Tibial nerve (tissue), 4 donors: ENCODE results near the gene TRIM65. TPM values are rescaled to one million over a fixed set of nuclear protein-coding genes. Genes with fewer than 3 reads are reported as not detected.
"Not testable (repeated sequence)": the region's sequence is repeated elsewhere in the genome, so short reads cannot be mapped to it uniquely, and the experiment has no call there.

Experiments used
- DNase-seq, 2 donors: peaks; one replicate each; pipeline ENCODE4 v3.0.0-alpha.2; 2019; ENCODE audit warnings: low spot score in 2 of 2
- H3K27ac ChIP-seq, 4 donors: fragments of 200-600 bp; sonication (generic) in 3 of 4; one replicate each; pipeline ENCODE4 v1.5.1; 2017 to 2019; ENCODE audit warnings: mild to moderate bottlenecking in 1 of 4
- H3K27me3 ChIP-seq, 2 donors: fragments of 200-600 bp; sonication (generic) in 1 of 2; one replicate each; pipeline versions ENCODE4 v1.5.1 to v1.6.0; 2017 to 2019
- H3K36me3 ChIP-seq, 3 donors: fragments of 200-600 bp; sonication (generic); one replicate each; pipeline ENCODE4 v1.5.1; 2018 to 2019
- H3K4me1 ChIP-seq, 4 donors: fragments of 200-600 bp; sonication (generic) in 3 of 4; one replicate each; pipeline ENCODE4 v1.5.1; 2017 to 2019
- H3K4me3 ChIP-seq, 4 donors: fragments of 200-600 bp; sonication (generic) in 3 of 4; one replicate each; pipeline ENCODE4 v1.5.1; 2017 to 2019; ENCODE audit warnings: mild to moderate bottlenecking in 1 of 4, moderate library complexity in 1 of 4
- H3K9me3 ChIP-seq, 4 donors: fragments of 200-600 bp; sonication (generic) in 3 of 4; one replicate each; pipeline ENCODE4 v1.5.1; 2017 to 2019
- EP300 ChIP-seq, 2 donors: sonication (generic); formaldehyde crosslinking; IDR thresholded peaks; one replicate each; pipeline ENCODE4 v1.6.1; 2017; ENCODE audit warnings: antibody characterized with exemption in 2 of 2, mild to moderate bottlenecking in 1 of 2
- POLR2A ChIP-seq, 2 donors: fragments of 450-650 bp; IDR thresholded peaks; one replicate each; pipeline ENCODE4 v1.6.1; 2017; ENCODE audit warnings: antibody characterized with exemption in 2 of 2, mild to moderate bottlenecking in 2 of 2, moderate library complexity in 2 of 2
- WGBS, 2 donors: methylation state at CpG; one replicate each; pipeline ENCODE4 v1.1.5; 2018; 5-methylcytosine and 5-hydroxymethylcytosine counted together
- total RNA-seq, 4 donors: library from RNA; depleted of rRNA; stranded (reverse); fragments of >200 nt; gene quantifications; one replicate each; pipeline ENCODE4 v1.1.0, GENCODE V29; 2016
- TF ChIP-seq, protein P1 (sequence below), 5 experiments: fragments of 200-600 bp in 3 of 5; fragments of 450-650 bp in 2 of 5; sonication (generic) in 3 of 5; IDR thresholded peaks; one replicate each; pipeline ENCODE4 v1.5.1; 2016 to 2019; ENCODE audit warnings: antibody characterized with exemption in 5 of 5, mild to moderate bottlenecking in 3 of 5, moderate library complexity in 2 of 5

The TRIM65 gene
- total RNA-seq, 4 donors from 2014 or later, result 40.2 to 68.1 (median 41.5) TPM

DNA sequence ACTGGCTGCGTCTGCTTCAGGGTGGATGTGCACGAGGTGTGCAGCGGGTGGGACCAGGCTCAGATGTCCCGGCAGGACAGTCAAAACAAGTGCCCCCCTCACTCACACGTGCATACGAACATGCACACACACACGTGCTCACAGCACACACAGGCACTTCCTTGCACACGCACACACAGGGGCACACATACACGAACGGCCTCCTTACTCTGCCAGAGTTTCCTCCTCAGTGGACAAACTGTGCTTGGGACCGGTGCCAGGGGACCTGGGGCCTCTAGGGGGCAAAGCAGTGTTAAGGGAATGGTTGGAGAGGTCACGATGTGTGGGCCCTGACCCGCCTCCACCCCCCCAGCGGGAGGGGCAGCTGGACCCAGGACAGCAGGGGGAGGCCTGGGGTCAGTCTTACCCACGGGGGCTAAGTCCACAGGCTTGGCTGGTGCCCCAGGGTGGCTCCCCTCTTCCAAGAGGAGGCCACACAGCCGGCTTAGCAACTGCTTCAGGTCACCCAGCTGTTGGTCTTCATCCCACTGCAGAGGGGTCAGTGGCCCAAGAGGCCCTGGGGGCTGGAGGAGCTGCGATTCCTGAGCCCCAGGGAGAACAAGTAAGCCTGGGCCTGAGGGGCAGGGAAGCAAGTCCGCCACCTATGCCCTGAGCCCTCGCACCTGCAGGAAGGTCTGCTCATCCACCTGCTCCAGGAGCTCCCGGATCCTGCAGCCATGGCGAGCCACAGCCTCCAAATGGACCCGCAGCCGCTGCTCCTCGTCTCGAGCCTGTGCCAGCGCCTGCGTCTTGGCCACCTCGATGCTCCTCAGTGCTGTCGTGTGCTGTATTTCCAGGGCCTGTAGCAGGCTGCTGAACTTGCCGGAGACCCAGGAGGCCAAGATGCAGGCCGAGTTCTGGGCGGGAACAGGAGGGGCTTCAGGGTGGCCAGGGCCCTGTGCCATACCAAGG, 4.9 kb downstream of the TRIM65 start:
- Histone ChIP-seq H3K9me3 (no peaks in the 10 kb centered on the region), H3K4me3 (no peak overlapping the region), H3K36me3 (peaks cover 0 to 55% (median 4%) of the 10 kb centered on the region in 3 donors), H3K27ac (peak overlapping the region in 1 of 4 donors; percentile 41), H3K27me3 (no peaks in the 10 kb centered on the region), H3K4me1 (peaks cover 0 to 43% (median 21%) of the 10 kb centered on the region in 4 donors)
- no peak for TF ChIP-seq EP300 (IDR thresholded peaks at IDR 0.05)
- TF ChIP-seq, protein P1, sequence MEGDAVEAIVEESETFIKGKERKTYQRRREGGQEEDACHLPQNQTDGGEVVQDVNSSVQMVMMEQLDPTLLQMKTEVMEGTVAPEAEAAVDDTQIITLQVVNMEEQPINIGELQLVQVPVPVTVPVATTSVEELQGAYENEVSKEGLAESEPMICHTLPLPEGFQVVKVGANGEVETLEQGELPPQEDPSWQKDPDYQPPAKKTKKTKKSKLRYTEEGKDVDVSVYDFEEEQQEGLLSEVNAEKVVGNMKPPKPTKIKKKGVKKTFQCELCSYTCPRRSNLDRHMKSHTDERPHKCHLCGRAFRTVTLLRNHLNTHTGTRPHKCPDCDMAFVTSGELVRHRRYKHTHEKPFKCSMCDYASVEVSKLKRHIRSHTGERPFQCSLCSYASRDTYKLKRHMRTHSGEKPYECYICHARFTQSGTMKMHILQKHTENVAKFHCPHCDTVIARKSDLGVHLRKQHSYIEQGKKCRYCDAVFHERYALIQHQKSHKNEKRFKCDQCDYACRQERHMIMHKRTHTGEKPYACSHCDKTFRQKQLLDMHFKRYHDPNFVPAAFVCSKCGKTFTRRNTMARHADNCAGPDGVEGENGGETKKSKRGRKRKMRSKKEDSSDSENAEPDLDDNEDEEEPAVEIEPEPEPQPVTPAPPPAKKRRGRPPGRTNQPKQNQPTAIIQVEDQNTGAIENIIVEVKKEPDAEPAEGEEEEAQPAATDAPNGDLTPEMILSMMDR (IDR thresholded peaks at IDR 0.05), result no peak
- TF ChIP-seq POLR2A (IDR thresholded peaks at IDR 0.05), result no peak
- 73 to 75% methylated on average over 20 to 30 of the region's 32 CpGs for WGBS, 2 donors
- DNase-seq, result no peak

DNA sequence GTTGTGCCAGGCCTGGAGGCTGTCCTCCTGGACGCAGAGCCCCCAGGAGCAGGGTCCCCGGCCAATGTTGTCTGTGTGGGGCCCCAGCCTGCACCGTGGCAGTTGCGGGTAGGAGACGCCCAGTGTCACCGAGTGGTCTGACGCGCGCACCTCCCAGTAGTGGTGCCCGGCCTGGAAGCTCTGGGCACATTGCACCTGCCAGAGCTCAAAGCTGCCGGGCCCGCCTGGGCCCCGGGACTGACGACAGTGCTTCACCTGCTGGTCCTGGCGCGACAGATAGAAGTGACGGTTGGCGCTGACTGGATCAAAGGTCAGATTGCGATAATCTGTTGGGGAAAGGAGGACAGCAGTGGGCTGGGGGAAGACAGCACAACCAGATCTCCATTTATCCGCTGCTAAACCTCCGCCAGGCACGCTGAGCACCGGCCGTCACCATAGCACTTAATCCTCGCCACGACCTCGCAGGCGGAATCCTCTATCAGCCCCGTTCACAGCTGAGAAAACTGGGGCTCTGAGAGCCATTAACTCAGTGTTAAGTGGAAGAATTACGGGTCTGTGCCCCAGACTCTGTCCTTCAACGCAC, 5.6 kb downstream of the TRIM65 start:
- H3K27ac ChIP-seq, result peak overlapping the region in 1 of 4 donors; percentile 41
- DNase-seq, result no peak
- H3K4me1 ChIP-seq, result peaks cover 0 to 42% (median 21%) of the 10 kb centered on the region in 4 donors
- TF ChIP-seq EP300 (IDR thresholded peaks at IDR 0.05) (no peak), POLR2A (IDR thresholded peaks at IDR 0.05) (no peak)
- TF ChIP-seq, protein P1 (IDR thresholded peaks at IDR 0.05), result no peak
- no peak overlapping the region for H3K4me3 ChIP-seq
- H3K9me3 ChIP-seq, result no peaks in the 10 kb centered on the region
- no peaks in the 10 kb centered on the region for H3K27me3 ChIP-seq
- WGBS, 2 donors, result 90 to 93% methylated on average over 23 to 31 of the region's 31 CpGs
- H3K36me3 ChIP-seq, result peaks cover 0 to 55% (median 4%) of the 10 kb centered on the region in 3 donors

DNA sequence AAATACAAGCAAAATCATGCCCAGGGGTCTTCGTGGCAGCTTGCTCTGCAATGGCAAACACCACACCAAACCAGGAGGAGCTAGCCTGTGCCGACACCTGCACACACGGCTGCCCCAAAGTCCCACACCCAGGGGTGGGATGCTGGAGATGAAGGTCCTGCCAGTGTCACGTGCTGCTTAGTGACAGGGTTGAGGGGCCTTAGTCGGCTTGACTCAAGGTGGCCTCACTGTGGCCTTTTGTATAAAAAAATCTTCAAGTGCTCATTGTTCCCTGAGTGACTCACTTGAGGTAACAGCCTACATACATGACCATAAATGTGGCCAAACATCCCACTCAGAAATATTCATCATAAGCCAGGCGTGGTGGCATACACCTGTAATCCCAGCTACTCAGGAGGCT, 7.3 kb downstream of the TRIM65 start:
- no peak overlapping the region for H3K27ac ChIP-seq
- peaks cover 0 to 27% (median 6%) of the 10 kb centered on the region in 4 donors for H3K4me1 ChIP-seq
- peaks cover 0 to 55% (median 4%) of the 10 kb centered on the region in 3 donors for H3K36me3 ChIP-seq
- TF ChIP-seq, protein P1 (IDR thresholded peaks at IDR 0.05), result no peak
- TF ChIP-seq POLR2A (IDR thresholded peaks at IDR 0.05) (no peak), EP300 (IDR thresholded peaks at IDR 0.05) (no peak)
- no peak for DNase-seq
- WGBS, 2 donors, result 78 to 79% methylated on average over 6 of the region's 6 CpGs
- H3K4me3 ChIP-seq, result no peak overlapping the region
- H3K27me3 ChIP-seq, result no peaks in the 10 kb centered on the region
- H3K9me3 ChIP-seq, result no peaks in the 10 kb centered on the region

DNA sequence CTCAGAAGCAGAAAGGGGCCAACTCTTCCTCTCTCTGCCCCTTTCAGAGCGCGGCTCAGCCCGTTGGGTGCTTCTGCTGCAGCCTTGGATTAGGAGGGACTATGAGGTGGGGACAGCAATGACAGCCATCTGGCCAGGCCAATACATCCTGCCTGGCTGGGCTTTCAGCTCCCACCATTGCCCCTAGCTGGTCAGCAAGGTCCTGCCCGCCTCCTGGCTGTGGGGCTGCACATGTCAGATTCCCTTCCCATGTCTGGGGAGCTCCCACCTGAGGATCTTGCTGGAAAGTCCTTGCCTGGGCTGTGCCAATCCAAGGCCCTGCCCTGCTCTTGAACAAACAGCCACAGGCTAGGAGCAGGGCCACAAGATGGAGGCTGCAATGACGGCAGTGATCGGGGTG, 8.3 kb downstream of the TRIM65 start:
- TF ChIP-seq, protein P1 (IDR thresholded peaks at IDR 0.05), result no peak
- no peak for TF ChIP-seq EP300 (IDR thresholded peaks at IDR 0.05)
- TF ChIP-seq POLR2A (IDR thresholded peaks at IDR 0.05), result no peak
- no peaks in the 10 kb centered on the region for H3K27me3 ChIP-seq
- H3K27ac ChIP-seq, result no peak overlapping the region
- 81 to 89% methylated on average over 6 of the region's 6 CpGs for WGBS, 2 donors
- H3K4me3 ChIP-seq, result no peak overlapping the region
- no peaks in the 10 kb centered on the region for H3K9me3 ChIP-seq
- DNase-seq, result no peak
- peaks cover 0 to 18% (median 0%) of the 10 kb centered on the region in 4 donors for H3K4me1 ChIP-seq
- H3K36me3 ChIP-seq, result peaks cover 0 to 55% (median 4%) of the 10 kb centered on the region in 3 donors

DNA sequence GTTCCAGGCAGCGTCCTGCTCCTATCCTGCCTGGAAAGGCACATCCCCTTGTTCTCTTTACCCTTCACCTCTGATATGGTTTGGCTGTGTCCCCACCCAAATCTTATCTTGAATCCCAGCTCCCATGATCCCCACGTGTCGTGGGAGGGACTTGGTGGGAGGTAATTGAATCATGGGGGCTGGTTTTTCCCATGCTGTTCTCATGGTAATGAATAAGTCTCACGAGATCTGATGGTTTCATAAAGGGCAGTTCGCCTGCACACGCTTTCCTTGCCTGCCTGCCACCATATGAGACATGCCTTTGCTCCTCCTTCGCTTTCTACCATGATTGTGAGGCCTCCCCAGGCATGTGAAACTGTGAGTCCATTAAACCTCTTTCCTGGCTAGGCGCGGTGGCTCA, 10.9 kb downstream of the TRIM65 start:
- H3K27ac ChIP-seq, H3K4me1 ChIP-seq, H3K9me3 ChIP-seq, DNase-seq, H3K4me3 ChIP-seq, H3K27me3 ChIP-seq: not testable (repeated sequence)
- WGBS, 2 donors, result 85 to 87% methylated on average over 9 of the region's 9 CpGs
- H3K36me3 ChIP-seq, result peaks cover 0 to 36% (median 2%) of the 10 kb centered on the region in 3 donors
